GM06990 (cell line): Measurements from ENCODE around the gene DMC1.

Source experiments
- DNase-seq: peaks from one replicate; pipeline ENCODE4 v3.0.0-alpha.2; 2011; ENCODE audit not compliant: insufficient read length; ENCODE audit errors: extremely low read depth
- H3K27me3 ChIP-seq: replicated peaks from 2 replicates; pipeline ENCODE4 v1.6.0; 2011; ENCODE audit warnings: low read length; ENCODE audit not compliant: control insufficient read depth, insufficient read depth
- H3K36me3 ChIP-seq: 2 replicates; pipeline ENCODE4 v1.5.1; 2011; ENCODE audit warnings: low read length; ENCODE audit not compliant: control insufficient read depth, insufficient read depth
- H3K4me3 ChIP-seq: replicated peaks from 2 replicates; pipeline ENCODE4 v1.5.1; 2011; ENCODE audit warnings: low read depth, mild to moderate bottlenecking, control low read depth, low read length
- CTCF ChIP-seq: IDR thresholded peaks from 2 replicates; pipeline ENCODE4 v1.5.1; 2011; ENCODE audit warnings: low read length, control low read depth, mild to moderate bottlenecking, inconsistent platforms; ENCODE audit not compliant: insufficient read depth, poor library complexity, severe bottlenecking

The DMC1 gene

GRCh38 chr22:38513063-38513462, 56.9 kb downstream of the DMC1 start:
- Histone ChIP-seq H3K4me3 (no peak overlapping the region), H3K27me3 (no peaks in the 10 kb centered on the region), H3K36me3 (no peaks in the 10 kb centered on the region)
- peak; percentile 28 for DNase-seq
- peak; percentile 77 for TF ChIP-seq CTCF

- H3K36me3 ChIP-seq, result no peaks in the 10 kb centered on the region
- no peak for TF ChIP-seq CTCF
- DNase-seq, result no peak
- H3K27me3 ChIP-seq, result no peaks in the 10 kb centered on the region
- no peak overlapping the region for H3K4me3 ChIP-seq
Observed at GRCh38 chr22:38510416-38510970, 59.5 kb downstream of the DMC1 start.

- peak; percentile 90 for DNase-seq
- H3K4me3 ChIP-seq, result peak within 1 kb of the TSS; percentile 95
- H3K27me3 ChIP-seq, result no peaks in the 10 kb centered on the region
- no peak for TF ChIP-seq CTCF
- H3K36me3 ChIP-seq, result peaks cover 4% of the 10 kb centered on the region
Observed at GRCh38 chr22:38506118-38506962, 63.6 kb downstream of the DMC1 start, which contains the start of gene DDX17. Gene DDX17 (minus strand): TSS chr22:38506311.

- peaks cover 4% of the 10 kb centered on the region for H3K36me3 ChIP-seq
- H3K4me3 ChIP-seq, result peak overlapping the region; percentile 95
- no peak for DNase-seq
- no peaks in the 10 kb centered on the region for H3K27me3 ChIP-seq
- TF ChIP-seq CTCF, result no peak
Observed at GRCh38 chr22:38505541-38506117, 64.4 kb downstream of the DMC1 start.

GRCh38 chr22:38504731-38505540, 65.0 kb downstream of the DMC1 start:
- no peak for TF ChIP-seq CTCF
- Histone ChIP-seq H3K4me3 (peak overlapping the region; percentile 95), H3K27me3 (no peaks in the 10 kb centered on the region), H3K36me3 (peaks cover 6% of the 10 kb centered on the region)
- peak; percentile 62 for DNase-seq
